NCI-H2081 treated with DMSO at 0.1 percent for 48 hours (cell line): ENCODE results near the gene RAD23B.
"Not testable (repeated sequence)": the region's sequence is repeated elsewhere in the genome, so short reads cannot be mapped to it uniquely, and the experiment has no call there.

Experiments
- DNase-seq: peaks from one replicate; lab custom pipeline; 2025; lab: John Stamatoyannopoulos, UW

Gene RAD23B

GRCh38 chr9:107282759-107283622 is at the start of gene RAD23B:
TSS of gene RAD23B (plus strand) at chr9:107283279. CDS start at chr9:107283630, 351 bp downstream.
- peak; percentile 93 for DNase-seq

- no peak for DNase-seq
Measured at GRCh38 chr9:107235765-107236442, 47.2 kb upstream of the RAD23B start.

DNA sequence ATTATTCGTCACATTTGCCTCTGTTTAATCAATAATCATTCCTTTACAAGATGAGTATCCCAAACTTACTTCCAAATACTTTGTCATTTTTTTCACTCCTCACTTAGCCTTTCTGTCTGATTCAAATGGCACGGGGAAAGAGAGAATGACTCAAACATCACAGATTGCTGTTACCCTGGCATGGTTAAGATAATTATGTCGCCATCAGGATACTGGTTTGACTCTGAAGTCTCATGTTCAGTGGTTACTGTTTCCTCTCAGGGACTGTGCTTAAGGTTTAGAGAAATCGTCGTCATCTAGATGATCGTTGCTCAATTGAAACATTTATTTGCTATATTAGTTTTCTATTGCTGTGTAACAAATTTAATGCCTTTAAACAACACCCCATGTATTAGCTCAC is 45.2 kb upstream of the RAD23B start:
- no peak for DNase-seq

- no peak for DNase-seq
Measured at GRCh38 chr9:107239474-107239873, 43.6 kb upstream of the RAD23B start.

DNA sequence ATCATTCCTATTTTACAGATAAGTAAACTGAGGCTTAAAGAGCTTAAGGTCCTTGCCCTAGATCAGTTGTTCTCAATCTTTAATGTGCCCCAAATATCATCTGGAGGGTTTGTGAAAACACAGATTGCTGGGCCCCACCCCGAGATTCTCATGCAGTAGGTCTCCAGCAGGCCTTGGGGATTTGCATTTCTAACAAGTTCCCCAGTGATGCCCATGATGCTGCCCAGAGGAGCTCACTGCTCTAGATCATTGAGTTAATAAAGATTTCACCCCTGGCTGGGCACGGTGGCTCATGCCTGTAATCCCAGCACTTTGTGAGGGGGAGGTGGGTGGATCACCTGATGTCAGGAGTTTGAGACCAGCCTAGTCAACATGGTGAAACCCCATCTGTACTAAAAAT is 42.8 kb upstream of the RAD23B start:
- DNase-seq, result no peak

DNA sequence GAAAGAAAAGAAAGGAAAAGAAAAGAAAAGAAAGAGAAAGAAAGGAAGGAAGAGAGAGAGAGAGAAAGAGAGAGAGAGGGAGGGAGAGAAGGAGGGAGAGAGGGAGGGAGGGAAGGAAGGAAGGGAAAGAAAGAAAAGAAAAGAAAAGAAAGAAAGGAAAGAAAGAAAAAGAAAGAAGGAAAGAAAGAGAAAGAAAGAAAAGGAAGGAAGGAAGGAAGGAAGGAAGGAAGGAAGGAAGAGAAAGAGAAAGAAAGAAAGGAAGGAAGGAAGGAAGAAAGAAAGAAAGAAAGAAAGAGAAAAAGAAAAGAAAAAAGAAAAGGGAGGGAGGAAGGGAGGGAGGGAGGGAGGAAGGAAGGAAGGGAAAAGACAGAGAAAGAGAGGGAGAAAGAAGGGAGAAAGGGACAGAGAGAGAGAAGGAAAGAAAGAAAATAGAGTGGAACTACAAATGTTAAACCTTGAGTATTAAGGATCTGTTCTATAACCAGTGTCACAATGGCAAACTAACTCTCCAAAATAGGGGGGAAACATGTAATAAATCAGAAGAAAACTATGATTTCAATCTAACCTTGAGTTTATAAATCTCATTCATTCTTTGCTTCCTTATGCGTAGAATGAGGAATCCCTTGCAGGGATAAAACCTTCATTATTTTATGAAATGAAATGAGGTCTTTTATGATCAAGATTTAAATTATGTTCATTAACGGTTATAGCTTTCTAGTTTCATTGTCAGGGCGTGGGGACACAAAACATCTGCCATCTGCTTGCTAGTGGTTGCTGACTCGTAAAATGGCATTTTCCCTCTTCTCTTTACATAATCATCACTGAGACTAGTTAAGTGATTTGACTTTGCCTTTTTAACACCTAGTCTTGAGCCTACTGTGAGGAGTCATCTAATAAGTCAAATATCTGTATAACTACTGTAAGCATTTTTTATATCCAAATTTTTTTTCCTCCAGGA is 40.7 kb upstream of the RAD23B start:
- no peak for DNase-seq

GRCh38 chr9:107243742-107244141 is 39.3 kb upstream of the RAD23B start:
- DNase-seq, result no peak

DNA sequence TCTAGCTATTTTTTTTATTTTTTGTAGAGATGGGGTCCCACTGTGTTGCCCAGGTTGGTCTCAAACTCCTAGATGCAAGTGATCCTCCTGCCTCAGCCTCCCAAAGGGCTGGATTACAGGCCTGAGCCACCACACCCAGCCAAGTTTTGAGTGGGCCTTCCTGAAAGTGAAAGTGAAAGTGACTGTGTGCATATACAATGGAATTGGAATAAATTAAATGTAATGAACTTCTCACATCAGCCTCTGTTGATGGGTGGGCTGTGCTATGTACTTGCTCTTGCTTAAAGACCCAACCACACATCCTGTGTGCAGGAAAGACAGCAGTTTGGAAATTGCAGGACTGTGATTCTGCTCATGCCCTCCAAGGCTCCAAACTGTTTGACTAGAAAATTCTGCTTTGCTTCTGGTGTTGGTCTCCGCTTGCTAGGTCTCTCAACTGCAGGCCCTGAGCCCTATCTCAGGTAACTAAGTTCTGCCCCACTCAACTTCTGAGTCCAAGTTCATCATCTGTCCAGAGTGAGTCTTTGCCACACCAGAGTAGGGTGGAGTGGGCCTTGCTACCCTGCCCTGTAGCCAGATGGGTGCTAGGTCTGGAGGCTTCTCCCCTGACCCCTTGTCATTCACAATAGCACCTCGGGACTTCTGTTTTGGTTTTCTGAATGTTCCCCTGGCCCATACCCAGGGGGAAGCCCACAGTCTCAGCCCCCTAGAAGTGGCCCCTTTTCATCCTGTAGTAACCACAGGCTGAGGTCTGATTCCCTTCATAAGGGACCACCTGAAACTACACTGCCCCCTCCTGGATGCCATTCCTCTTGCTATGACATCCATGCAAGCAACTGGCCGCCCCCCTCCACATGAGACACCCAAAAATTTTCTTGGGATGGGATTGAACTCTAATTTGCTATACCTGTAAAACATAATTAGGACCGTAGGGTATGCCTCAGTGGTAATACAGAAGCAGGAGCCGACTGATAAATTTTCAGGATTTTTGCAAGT is 36.5 kb upstream of the RAD23B start:
- DNase-seq, result no peak

- DNase-seq, result no peak
Measured at GRCh38 chr9:107248714-107249113, 34.4 kb upstream of the RAD23B start.

GRCh38 chr9:107249131-107249533 is 33.9 kb upstream of the RAD23B start:
- DNase-seq, result no peak

- no peak for DNase-seq
Measured at GRCh38 chr9:107249665-107250285, 33.3 kb upstream of the RAD23B start.

DNA sequence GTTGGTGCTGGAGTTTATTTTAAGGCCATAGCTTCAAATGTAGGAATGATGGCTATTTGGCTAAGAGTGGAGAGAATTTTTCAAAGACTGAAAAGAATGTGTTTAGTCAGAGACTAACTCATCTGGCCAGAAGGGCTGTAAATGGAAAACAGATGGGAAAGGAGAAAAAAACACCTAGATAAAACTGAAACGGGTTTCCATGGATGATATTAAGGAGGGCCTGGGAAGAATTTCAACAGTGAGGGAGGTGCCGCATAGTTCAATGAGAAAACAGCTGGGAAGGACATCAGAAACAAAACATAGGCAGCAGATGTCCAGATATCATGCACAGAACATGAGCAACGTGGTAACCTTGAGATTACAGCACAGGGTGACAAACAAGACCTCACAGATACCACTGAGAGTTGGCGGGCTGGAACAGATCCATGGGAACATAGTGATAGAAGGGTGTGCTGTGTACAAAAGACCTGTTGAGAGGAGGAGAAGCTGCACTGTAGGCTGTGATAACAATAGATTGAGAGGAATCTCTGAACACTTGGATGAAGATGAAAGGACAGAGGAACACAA is 31.2 kb upstream of the RAD23B start:
- DNase-seq, result no peak

DNA sequence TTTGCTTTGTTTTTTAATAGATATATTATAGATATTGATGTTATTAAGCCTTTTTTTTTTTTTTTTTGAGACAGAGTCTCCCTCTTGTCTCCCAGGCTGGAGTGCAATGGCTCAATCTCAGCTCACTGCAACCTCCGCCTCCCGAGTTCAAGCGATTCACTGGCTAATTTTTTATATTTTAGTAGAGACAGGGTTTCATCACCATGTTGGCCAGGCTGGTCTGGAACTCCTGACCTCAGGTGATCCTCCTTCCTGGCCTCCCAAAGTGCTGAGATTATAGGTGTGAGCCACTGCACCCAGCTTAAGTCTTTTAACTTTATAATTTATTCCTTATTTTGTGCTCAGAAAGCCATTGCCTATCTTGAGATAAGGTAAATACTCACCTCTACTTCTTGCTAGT is 24.2 kb upstream of the RAD23B start:
- no peak for DNase-seq

DNA sequence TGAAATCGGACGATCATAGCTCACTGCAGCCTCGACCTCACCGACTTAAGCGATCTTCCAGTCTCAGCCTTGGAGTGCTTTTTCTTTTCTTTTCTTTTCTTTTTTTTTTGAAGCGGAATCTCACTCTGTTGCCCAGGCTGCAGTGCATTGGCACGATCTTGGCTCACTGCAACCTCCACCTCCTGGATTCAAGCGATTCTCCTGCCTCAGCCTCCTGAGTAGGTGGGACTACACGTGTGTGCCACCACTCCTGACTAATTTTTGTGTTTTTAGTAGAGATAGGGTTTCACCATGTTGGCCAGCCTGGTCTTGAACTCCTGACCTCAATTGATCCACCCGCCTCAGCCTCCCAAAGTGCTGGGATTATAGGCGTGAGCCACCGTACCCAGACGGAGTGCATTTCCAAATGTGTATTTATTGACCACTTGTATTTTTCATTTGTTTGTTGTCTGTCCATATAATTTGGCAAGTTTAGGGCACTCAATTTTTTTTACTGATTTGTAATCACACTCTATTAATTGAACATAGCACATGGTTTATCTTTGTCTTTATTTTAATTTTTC is 23.2 kb upstream of the RAD23B start:
- not testable (repeated sequence) for DNase-seq

DNA sequence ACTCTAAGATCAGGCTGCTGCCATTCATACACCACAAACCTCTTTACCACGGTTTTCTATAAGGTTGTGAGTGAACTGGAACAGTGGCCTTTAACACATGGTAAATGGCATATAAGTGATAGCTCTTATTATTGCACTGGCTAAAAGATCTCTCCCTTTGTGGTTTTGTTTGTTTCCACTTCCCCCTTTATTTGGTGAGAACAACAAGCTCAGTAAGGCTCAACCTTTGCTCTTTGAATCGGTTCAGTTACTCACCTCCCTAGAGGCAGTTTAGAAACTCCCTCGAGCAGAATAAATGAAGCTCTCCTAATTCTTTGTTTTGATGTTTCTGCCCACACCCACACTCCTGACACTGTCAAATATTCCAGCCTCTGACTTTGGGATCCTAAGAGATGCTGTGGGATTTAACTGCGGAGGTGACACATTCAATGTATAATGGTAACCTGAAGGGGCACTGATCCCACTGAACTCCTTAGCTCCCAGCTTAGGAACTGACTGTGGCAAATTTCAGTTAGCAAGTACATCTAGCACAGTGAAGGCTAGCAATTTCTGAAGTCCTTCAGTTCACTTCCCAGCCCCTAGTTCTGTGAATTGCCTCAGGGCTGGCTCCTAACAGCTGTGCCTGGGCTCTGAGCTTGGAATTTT is 22.5 kb upstream of the RAD23B start:
- no peak for DNase-seq

DNA sequence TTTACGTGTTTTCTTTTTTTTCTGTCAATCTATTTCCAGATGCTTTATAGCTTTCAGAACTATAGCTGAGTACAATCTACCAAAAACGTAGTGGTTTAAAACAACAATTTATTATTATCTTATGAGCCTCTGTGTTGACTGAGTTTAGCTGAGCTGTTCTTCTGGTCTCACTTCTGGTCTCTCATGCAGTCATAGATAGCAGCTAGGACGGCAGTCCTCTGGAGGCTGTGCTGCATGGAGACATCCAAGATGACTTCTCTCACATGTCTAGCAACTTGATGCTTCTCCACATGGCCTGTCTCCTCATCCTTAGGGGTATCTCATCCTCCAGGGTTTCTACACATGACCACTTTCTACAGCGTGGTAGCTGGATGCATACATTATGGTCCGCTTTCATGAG is 22.0 kb upstream of the RAD23B start:
- DNase-seq, result no peak

DNA sequence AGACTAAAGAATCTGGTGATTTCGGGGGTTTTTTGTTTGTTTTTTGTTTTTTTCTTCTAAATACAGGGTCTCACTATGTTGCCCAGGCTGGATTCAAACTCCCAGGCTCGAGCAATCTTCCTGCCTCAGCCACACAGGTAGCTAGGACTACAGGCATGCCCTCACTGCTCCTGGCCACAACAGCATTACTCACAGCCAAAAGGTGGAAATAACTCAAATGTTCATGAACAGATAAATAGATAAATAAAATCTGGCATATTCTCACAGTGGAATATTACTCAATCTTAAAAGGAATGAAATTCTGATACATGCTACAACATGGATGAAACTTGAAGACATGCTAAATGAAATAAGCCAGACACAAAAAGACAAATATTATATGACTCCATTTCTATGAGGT is 19.8 kb upstream of the RAD23B start:
- no peak for DNase-seq

DNA sequence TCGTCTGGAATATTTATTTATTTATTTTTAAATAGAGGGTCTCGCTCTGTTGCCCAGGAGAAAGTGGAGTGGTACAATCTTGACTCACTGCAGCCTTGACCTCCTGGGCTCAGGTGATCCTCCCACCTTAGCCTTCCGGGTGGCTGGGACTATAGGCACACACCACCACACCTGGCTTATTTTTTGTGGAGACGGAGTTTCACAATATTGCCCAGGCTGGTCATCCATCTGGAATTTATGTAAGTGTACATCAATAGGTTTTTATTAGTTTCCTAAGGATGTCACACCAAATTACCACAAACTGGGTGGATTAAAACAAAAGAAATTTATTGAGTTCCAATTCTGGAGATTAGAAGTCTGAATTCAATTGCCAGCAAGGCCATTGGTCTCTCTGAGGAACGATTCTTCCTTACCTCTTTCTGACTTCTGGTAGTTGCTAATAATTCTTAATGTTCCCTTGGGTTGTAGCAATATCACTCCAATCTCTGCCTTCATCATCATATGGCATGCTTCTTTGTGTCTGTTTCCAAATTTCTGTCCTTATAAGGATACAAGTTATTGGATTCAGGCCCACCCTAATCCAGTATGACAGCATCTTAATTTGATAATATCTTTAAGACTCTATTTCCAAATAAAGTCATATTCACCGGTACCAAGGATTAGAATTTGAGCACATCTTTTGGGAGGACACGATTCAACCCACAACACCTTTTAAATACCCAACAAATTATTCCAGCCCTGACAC is 16.3 kb upstream of the RAD23B start:
- DNase-seq, result no peak

DNA sequence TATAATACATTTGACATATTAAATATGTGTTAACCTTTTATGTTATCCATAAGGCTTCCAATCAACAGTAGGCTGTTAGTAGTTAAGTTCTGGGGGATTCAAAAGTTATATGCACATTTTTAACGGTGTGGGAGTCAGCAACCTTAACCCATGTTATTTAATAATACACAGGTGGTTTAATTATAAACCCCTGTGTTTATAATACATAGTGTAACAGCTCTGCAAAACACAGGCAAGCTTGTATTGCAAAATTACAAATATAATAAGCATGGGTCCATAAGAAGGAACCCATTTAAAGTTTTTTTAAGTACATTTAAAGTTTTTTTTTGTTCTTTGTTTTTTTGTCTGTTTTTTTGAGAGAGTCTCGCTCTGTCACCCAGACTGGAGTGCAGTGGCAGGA is 14.5 kb upstream of the RAD23B start:
- DNase-seq, result no peak
